ENCODE results near the gene PMEPA1.

DNA sequence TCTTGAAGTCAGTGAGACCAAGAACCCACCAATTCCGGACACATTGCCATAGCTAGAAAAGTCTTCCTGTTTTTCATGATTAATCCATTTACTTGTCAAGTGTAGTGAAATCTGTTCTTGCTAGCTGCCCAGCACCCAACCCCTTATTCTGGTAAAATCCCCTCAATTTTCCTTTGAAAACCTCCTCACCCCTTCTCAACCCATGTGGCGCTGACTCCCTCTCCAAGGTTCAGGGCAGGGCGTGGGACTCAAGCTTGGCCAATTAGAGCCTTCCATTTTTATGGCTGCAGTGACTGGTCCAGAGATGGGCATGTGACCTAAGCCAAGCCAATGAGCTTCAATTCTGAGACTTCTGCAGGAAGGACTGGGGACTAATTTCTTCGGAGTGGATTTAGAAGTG, 79.8 kb downstream of the PMEPA1 start:
- no peak for TF ChIP-seq YY1 (IDR thresholded peaks at IDR 0.05; ENCODE audit: insufficient read depth, insufficient read length)
- no peak for TF ChIP-seq ZNF274 (IDR thresholded peaks at IDR 0.05; ENCODE audit: low read depth, low read length)

All from NT2/D1 (cell line).